GM21737 (cell line): ENCODE results near the gene SMAD6.

Experiments
- ATAC-seq: cut with Tn5 transposase; IDR thresholded peaks from one replicate; pipeline ENCODE4 v1.9.1; 2021; ENCODE audit warnings: mild to moderate bottlenecking, moderate library complexity; ENCODE audit not compliant: unreplicated experiment

The SMAD6 gene

GRCh38 chr15:66702787-66703539, 927 bp downstream of the SMAD6 start:
- ATAC-seq, result no peak

GRCh38 chr15:66703540-66703941, 1.5 kb downstream of the SMAD6 start:
- ATAC-seq, result no peak

- no peak for ATAC-seq
Measured at GRCh38 chr15:66704019-66704802, 2.2 kb downstream of the SMAD6 start.

- ATAC-seq, result no peak
Measured at GRCh38 chr15:66704803-66705153, 2.7 kb downstream of the SMAD6 start.

- ATAC-seq, result no peak
Measured at GRCh38 chr15:66705277-66706146, 3.5 kb downstream of the SMAD6 start.

GRCh38 chr15:66706225-66706732, 4.2 kb downstream of the SMAD6 start:
- no peak for ATAC-seq

GRCh38 chr15:66706840-66707239, 4.8 kb downstream of the SMAD6 start:
- ATAC-seq, result no peak

- no peak for ATAC-seq
Measured at GRCh38 chr15:66707310-66708082, 5.5 kb downstream of the SMAD6 start.

- ATAC-seq, result no peak
Measured at GRCh38 chr15:66708389-66708788, 6.4 kb downstream of the SMAD6 start.

GRCh38 chr15:66709884-66710283, 7.8 kb downstream of the SMAD6 start:
- ATAC-seq, result no peak

- ATAC-seq, result no peak
Measured at GRCh38 chr15:66711260-66711659, 9.2 kb downstream of the SMAD6 start.

GRCh38 chr15:66711862-66712261, 9.8 kb downstream of the SMAD6 start:
- no peak for ATAC-seq

GRCh38 chr15:66713843-66714508, 11.9 kb downstream of the SMAD6 start:
- ATAC-seq, result no peak

GRCh38 chr15:66714543-66714981, 12.5 kb downstream of the SMAD6 start:
- ATAC-seq, result no peak

- no peak for ATAC-seq
Measured at GRCh38 chr15:66715181-66715624, 13.2 kb downstream of the SMAD6 start.

GRCh38 chr15:66715720-66716655, 14.0 kb downstream of the SMAD6 start:
- ATAC-seq, result no peak

GRCh38 chr15:66716656-66717020, 14.6 kb downstream of the SMAD6 start:
- no peak for ATAC-seq

GRCh38 chr15:66718220-66718988, 16.4 kb downstream of the SMAD6 start:
- ATAC-seq, result no peak
